ENCODE measurements around the gene SETD2. TPM values are rescaled to one million over a fixed set of nuclear protein-coding genes. Genes with fewer than 3 reads are reported as not detected.

SETD2 gene
- total RNA-seq, 2 experiments from 2014 or later = 55.7 to 74.5 TPM

DNA sequence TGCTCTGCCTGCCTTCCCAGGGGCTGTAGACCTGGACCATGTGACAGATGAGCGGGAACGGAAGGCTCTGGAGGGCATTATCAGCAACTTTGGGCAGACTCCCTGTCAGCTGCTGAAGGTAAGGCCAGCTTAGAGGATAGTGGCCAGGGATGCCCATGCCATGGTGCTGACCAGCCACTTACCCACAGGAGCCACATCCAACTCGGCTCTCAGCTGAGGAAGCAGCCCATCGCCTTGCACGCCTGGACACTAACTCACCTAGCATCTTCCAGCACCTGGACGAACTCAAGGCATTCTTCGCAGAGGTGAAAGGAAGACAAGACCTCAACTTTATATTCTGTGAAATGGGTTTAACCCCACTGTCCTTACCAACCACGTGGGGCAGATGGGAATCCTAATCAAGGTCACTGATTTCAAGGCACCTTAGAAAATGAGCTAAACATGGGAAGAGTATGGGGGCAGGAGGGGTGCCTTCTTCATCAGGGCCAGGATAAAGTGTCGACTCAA, 157.7 kb downstream of the SETD2 start:
- TF ChIP-seq EZH2phosphoT487 (IDR thresholded peaks at IDR 0.05; ENCODE audit: borderline replicate concordance, low read depth, low read length) = no peak
- TF ChIP-seq, protein P1, sequence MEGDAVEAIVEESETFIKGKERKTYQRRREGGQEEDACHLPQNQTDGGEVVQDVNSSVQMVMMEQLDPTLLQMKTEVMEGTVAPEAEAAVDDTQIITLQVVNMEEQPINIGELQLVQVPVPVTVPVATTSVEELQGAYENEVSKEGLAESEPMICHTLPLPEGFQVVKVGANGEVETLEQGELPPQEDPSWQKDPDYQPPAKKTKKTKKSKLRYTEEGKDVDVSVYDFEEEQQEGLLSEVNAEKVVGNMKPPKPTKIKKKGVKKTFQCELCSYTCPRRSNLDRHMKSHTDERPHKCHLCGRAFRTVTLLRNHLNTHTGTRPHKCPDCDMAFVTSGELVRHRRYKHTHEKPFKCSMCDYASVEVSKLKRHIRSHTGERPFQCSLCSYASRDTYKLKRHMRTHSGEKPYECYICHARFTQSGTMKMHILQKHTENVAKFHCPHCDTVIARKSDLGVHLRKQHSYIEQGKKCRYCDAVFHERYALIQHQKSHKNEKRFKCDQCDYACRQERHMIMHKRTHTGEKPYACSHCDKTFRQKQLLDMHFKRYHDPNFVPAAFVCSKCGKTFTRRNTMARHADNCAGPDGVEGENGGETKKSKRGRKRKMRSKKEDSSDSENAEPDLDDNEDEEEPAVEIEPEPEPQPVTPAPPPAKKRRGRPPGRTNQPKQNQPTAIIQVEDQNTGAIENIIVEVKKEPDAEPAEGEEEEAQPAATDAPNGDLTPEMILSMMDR (conservative IDR thresholded peaks at IDR 0.05; ENCODE audit: low read length) = no peak
- no peak overlapping the region for H3K27ac ChIP-seq (ENCODE audit: low read depth, low read length, poor library complexity, severe bottlenecking)
- H3K9me3 ChIP-seq (ENCODE audit: low read length) = no peaks in the 10 kb centered on the region
- DNase-seq (ENCODE audit: low spot score) = no peak
- H4K20me1 ChIP-seq (ENCODE audit: insufficient read depth, low read length) = no peaks in the 10 kb centered on the region
- no TSS peak for BruUV-seq (replicated peaks)
- no peak overlapping the region for H3K4me2 ChIP-seq (ENCODE audit: low read length)
- POLR2A ChIA-PET = interaction anchor here (0.5 kb wide), 1 partner anchor 33 kb away, joined by 3 read pairs; no protein-coding TSS in a partner anchor
- no peak overlapping the region for H3K4me3 ChIP-seq (ENCODE audit: low read depth, low read length, poor library complexity, severe bottlenecking)
- H2AFZ ChIP-seq (ENCODE audit: low read length) = no peak overlapping the region
- H3K79me2 ChIP-seq (ENCODE audit: insufficient read depth, low read depth, low read length) = no peaks in the 10 kb centered on the region
- H3K9me2 ChIP-seq (ENCODE audit: insufficient read depth, low read length) = no peaks in the 10 kb centered on the region
- CTCF ChIA-PET (ENCODE audit: unreplicated experiment) = no interaction called here
- H3K36me3 ChIP-seq (ENCODE audit: insufficient read depth, low read length) = peaks cover 85% of the 10 kb centered on the region
- intact Hi-C loops (cut with micrococcal nuclease; ENCODE audit: unreplicated experiment) = no loop called here
- H3K4me1 ChIP-seq (ENCODE audit: insufficient read depth, low read length, poor library complexity, severe bottlenecking) = peaks cover 11% of the 10 kb centered on the region

DNA sequence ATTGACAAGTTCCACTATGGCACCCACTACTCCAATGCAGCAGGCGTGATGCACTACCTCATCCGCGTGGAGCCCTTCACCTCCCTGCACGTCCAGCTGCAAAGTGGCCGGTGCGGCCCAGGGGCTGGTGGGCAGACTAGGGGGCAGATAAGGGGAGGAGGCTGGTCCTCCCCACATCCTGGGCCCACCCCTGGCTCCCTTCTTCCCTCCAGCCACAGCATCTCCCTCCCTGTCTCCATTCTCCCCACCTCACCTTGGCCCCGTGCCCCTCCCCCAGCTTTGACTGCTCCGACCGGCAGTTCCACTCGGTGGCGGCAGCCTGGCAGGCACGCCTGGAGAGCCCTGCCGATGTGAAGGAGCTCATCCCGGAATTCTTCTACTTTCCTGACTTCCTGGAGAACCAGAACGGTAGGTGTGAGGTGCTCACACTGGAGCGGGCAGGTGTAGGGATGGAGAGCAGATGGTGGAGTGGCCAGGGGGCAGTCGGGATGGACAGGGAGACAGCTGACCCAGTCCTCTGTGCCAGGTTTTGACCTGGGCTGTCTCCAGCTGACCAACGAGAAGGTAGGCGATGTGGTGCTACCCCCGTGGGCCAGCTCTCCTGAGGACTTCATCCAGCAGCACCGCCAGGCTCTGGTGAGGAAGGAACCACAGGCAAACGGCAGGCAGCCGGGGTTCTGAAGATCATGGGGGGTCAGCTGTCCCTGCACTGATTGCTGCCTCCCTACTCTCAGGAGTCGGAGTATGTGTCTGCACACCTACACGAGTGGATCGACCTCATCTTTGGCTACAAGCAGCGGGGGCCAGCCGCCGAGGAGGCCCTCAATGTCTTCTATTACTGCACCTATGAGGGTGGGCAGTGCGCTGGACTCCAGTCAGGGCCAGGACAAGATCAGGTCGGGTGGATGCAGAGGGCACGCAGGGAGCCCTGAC, 158.4 kb downstream of the SETD2 start:
- Histone ChIP-seq H4K20me1 (ENCODE audit: insufficient read depth, low read length) (no peaks in the 10 kb centered on the region), H3K79me2 (ENCODE audit: insufficient read depth, low read depth, low read length) (no peaks in the 10 kb centered on the region), H3K4me2 (ENCODE audit: low read length) (no peak overlapping the region), H3K27ac (ENCODE audit: low read depth, low read length, poor library complexity, severe bottlenecking) (no peak overlapping the region), H3K36me3 (ENCODE audit: insufficient read depth, low read length) (peaks cover 90% of the 10 kb centered on the region), H3K9me3 (ENCODE audit: low read length) (no peaks in the 10 kb centered on the region), H3K4me3 (ENCODE audit: low read depth, low read length, poor library complexity, severe bottlenecking) (no peak overlapping the region), H3K4me1 (ENCODE audit: insufficient read depth, low read length, poor library complexity, severe bottlenecking) (peaks cover 11% of the 10 kb centered on the region), H3K9me2 (ENCODE audit: insufficient read depth, low read length) (no peaks in the 10 kb centered on the region), H2AFZ (ENCODE audit: low read length) (no peak overlapping the region)
- intact Hi-C loops (cut with micrococcal nuclease; ENCODE audit: unreplicated experiment) = no loop called here
- no peak for DNase-seq (ENCODE audit: low spot score)
- BruUV-seq (replicated peaks) = TSS peak; percentile 52
- TF ChIP-seq, protein P1 (conservative IDR thresholded peaks at IDR 0.05; ENCODE audit: low read length) = no peak
- TF ChIP-seq EZH2phosphoT487 (IDR thresholded peaks at IDR 0.05; ENCODE audit: borderline replicate concordance, low read depth, low read length) = no peak
- ChIA-PET CTCF (ENCODE audit: unreplicated experiment) (no interaction called here), POLR2A (interaction anchor here (0.5 kb wide), 1 partner anchor 33 kb away, joined by 3 read pairs; no protein-coding TSS in a partner anchor)
